Bronchial epithelial cell (primary cell): ENCODE measurements around the gene ANGPTL8. TPM values are rescaled to one million over a fixed set of nuclear protein-coding genes. Genes with fewer than 3 reads are reported as not detected.

Experiments used
- DNase-seq: peaks from one replicate; pipeline ENCODE4 v3.0.0-alpha.2; 2010; ENCODE audit warnings: low read depth
- FAIRE-seq: peaks from 2 replicates; lab custom pipeline; 2011; peaks lifted over from hg19 to GRCh38; lab: Jason Lieb, UNC
- H3K27me3 ChIP-seq: 2 replicates; pipeline ENCODE4 v1.5.1; 2011; ENCODE audit warnings: low read length; ENCODE audit not compliant: control insufficient read depth, insufficient read depth
- H3K36me3 ChIP-seq: 2 replicates; pipeline ENCODE4 v1.5.1; 2011; ENCODE audit warnings: low read length; ENCODE audit not compliant: control insufficient read depth, insufficient read depth
- H3K4me3 ChIP-seq: 2 replicates; pipeline ENCODE4 v1.5.1; 2011; ENCODE audit warnings: mild to moderate bottlenecking, low read depth, low read length, control low read depth
- CTCF ChIP-seq: IDR thresholded peaks from 2 replicates; pipeline ENCODE4 v1.5.1; 2011; ENCODE audit warnings: mild to moderate bottlenecking, moderate library complexity, low read length, control low read depth, inconsistent platforms; ENCODE audit not compliant: insufficient read depth, severe bottlenecking
- total RNA-seq: library from RNA; depleted of rRNA; stranded (reverse); fragments of >200 nt; gene quantifications from 2 replicates; pipeline ENCODE4 v1.2.1, GENCODE V29; 2014

Gene ANGPTL8
- total RNA-seq, 1 donor from 2014 or later: not detected

- peaks cover 9% of the 10 kb centered on the region for H3K36me3 ChIP-seq
- H3K27me3 ChIP-seq: no peaks in the 10 kb centered on the region
- TF ChIP-seq CTCF: no peak
- no peak for DNase-seq
- FAIRE-seq: no peak
- no peak overlapping the region for H3K4me3 ChIP-seq
Observed at GRCh38 chr19:11205939-11206570, 33.4 kb upstream of the ANGPTL8 start.

GRCh38 chr19:11208561-11209471 is 30.6 kb upstream of the ANGPTL8 start:
- TF ChIP-seq CTCF: no peak
- no peak for FAIRE-seq
- H3K36me3 ChIP-seq: peaks cover 15% of the 10 kb centered on the region

GRCh38 chr19:11209839-11210655 is 29.4 kb upstream of the ANGPTL8 start:
- Histone ChIP-seq H3K27me3 (no peaks in the 10 kb centered on the region), H3K4me3 (no peak overlapping the region), H3K36me3 (peaks cover 21% of the 10 kb centered on the region)
- no peak for TF ChIP-seq CTCF
- FAIRE-seq: no peak
- DNase-seq: no peak

More at GRCh38 chr19:11208561-11209471, 30.6 kb upstream of the ANGPTL8 start:
- DNase-seq: no peak
- no peaks in the 10 kb centered on the region for H3K27me3 ChIP-seq
- no peak overlapping the region for H3K4me3 ChIP-seq

GRCh38 chr19:11210656-11210928 is 28.8 kb upstream of the ANGPTL8 start:
- no peak for TF ChIP-seq CTCF
- DNase-seq (no peak), FAIRE-seq (peak; percentile 80)
- H3K36me3 ChIP-seq: peaks cover 25% of the 10 kb centered on the region
- no peak overlapping the region for H3K4me3 ChIP-seq
- H3K27me3 ChIP-seq: no peaks in the 10 kb centered on the region

GRCh38 chr19:11214387-11214786 is 25.0 kb upstream of the ANGPTL8 start:
- Histone ChIP-seq H3K4me3 (no peak overlapping the region), H3K27me3 (no peaks in the 10 kb centered on the region), H3K36me3 (peaks cover 27% of the 10 kb centered on the region)
- no peak for TF ChIP-seq CTCF
- FAIRE-seq (no peak), DNase-seq (no peak)
